HEK293 (cell line): Measurements from ENCODE around the gene ETV1.
"Not testable (repeated sequence)": the region's sequence is repeated elsewhere in the genome, so short reads cannot be mapped to it uniquely, and the experiment has no call there.

Experiments used
- CTCF ChIA-PET: fragments of 350-600 bp; formaldehyde crosslinking; extraction: SDS; loops from one replicate; lab custom pipeline; 2021; ENCODE audit warnings: antibody characterized with exemption; lab: Yijun Ruan, JAX
- POLR2A ChIA-PET: fragments of 300-600 bp; formaldehyde crosslinking; extraction: SDS; loops from one replicate; lab custom pipeline; 2020; ENCODE audit warnings: antibody characterized with exemption, inconsistent platforms; lab: Yijun Ruan, JAX
- H3K27ac ChIP-seq: fragments of 200-500 bp; sonication (Bioruptor generic); 2 replicates; pipeline ENCODE4 v1.5.1; 2014; ENCODE audit warnings: low read depth, low read length, control low read depth, inconsistent platforms; ENCODE audit errors: extremely low read depth
- H3K36me3 ChIP-seq, 2 experiments: fragments of 200-500 bp in 1 of 2; sonication (Bioruptor generic) in 1 of 2; 1 replicate in 1 of 2; 2 replicates in 1 of 2; pipeline ENCODE4 v1.5.1; 2014 to 2017; ENCODE audit warnings: inconsistent platforms in 2 of 2, low read length in 2 of 2; ENCODE audit not compliant: control insufficient read depth in 2 of 2, insufficient read depth in 1 of 2
- H3K4me1 ChIP-seq: fragments of 200-500 bp; sonication (Bioruptor generic); 2 replicates; pipeline ENCODE4 v1.5.1; 2014; ENCODE audit warnings: mild to moderate bottlenecking, low read length, inconsistent platforms; ENCODE audit not compliant: control insufficient read depth, insufficient read depth
- H3K4me3 ChIP-seq: 2 replicates; pipeline ENCODE4 v1.5.1; 2011; ENCODE audit warnings: low read depth, mild to moderate bottlenecking, control low read depth, low read length, moderate library complexity
- H3K9me3 ChIP-seq: fragments of 200-500 bp; sonication (Bioruptor generic); 2 replicates; pipeline ENCODE4 v1.5.1; 2014; ENCODE audit warnings: low read depth, low read length, inconsistent platforms; ENCODE audit not compliant: control insufficient read depth, insufficient read depth
- ZBTB8A ChIP-seq: fragments of 450-650 bp; formaldehyde crosslinking; IDR thresholded peaks from 2 replicates; pipeline ENCODE4 v1.5.1; 2016; ENCODE audit warnings: missing biosample characterization, missing genetic modification characterization
- ZNF146 ChIP-seq: fragments of 450-650 bp; formaldehyde crosslinking; IDR thresholded peaks from 2 replicates; pipeline ENCODE4 v1.5.1; 2016; ENCODE audit warnings: missing biosample characterization, missing genetic modification characterization
- ZNF155 ChIP-seq: fragments of 450-650 bp; formaldehyde crosslinking; IDR thresholded peaks from 2 replicates; pipeline ENCODE4 v1.5.1; 2016; ENCODE audit warnings: missing biosample characterization, missing genetic modification characterization
- ZNF202 ChIP-seq: fragments of 450-650 bp; formaldehyde crosslinking; IDR thresholded peaks from 2 replicates; pipeline ENCODE4 v1.5.1; 2016; ENCODE audit warnings: missing biosample characterization, missing genetic modification characterization, borderline replicate concordance
- ZNF266 ChIP-seq: fragments of 450-650 bp; formaldehyde crosslinking; IDR thresholded peaks from 2 replicates; pipeline ENCODE4 v1.5.1; 2016; ENCODE audit warnings: missing biosample characterization, missing genetic modification characterization, low read depth
- ZNF394 ChIP-seq: fragments of 450-650 bp; formaldehyde crosslinking; IDR thresholded peaks from 2 replicates; pipeline ENCODE4 v1.5.1; 2016; ENCODE audit warnings: missing biosample characterization, missing genetic modification characterization, mild to moderate bottlenecking, moderate library complexity, borderline replicate concordance
- ZNF426 ChIP-seq: fragments of 450-650 bp; formaldehyde crosslinking; IDR thresholded peaks from 2 replicates; pipeline ENCODE4 v1.5.1; 2017; ENCODE audit warnings: missing biosample characterization, missing genetic modification characterization, mild to moderate bottlenecking, inconsistent platforms, moderate library complexity
- ZNF433 ChIP-seq: fragments of 450-650 bp; formaldehyde crosslinking; IDR thresholded peaks from 2 replicates; pipeline ENCODE4 v1.5.1; 2016; ENCODE audit warnings: missing biosample characterization, missing genetic modification characterization, low read depth
- ZNF555 ChIP-seq: fragments of 450-650 bp; formaldehyde crosslinking; conservative IDR thresholded peaks from 2 replicates; pipeline ENCODE4 v1.5.1; 2017; ENCODE audit warnings: missing biosample characterization, mild to moderate bottlenecking, missing genetic modification characterization, inconsistent platforms
- ZNF558 ChIP-seq: fragments of 450-650 bp; formaldehyde crosslinking; IDR thresholded peaks from 2 replicates; pipeline ENCODE4 v1.5.1; 2016; ENCODE audit warnings: missing biosample characterization, missing genetic modification characterization
- ZNF623 ChIP-seq: fragments of 450-650 bp; formaldehyde crosslinking; IDR thresholded peaks from 2 replicates; pipeline ENCODE4 v1.5.1; 2016; ENCODE audit warnings: missing biosample characterization, missing genetic modification characterization
- ZNF654 ChIP-seq: fragments of 450-650 bp; formaldehyde crosslinking; IDR thresholded peaks from 2 replicates; pipeline ENCODE4 v1.5.1; 2016; ENCODE audit warnings: low read depth, missing biosample characterization, missing genetic modification characterization
- ZNF664 ChIP-seq: fragments of 450-650 bp; formaldehyde crosslinking; IDR thresholded peaks from 2 replicates; pipeline ENCODE4 v1.5.1; 2016; ENCODE audit warnings: missing biosample characterization, missing genetic modification characterization
- ZXDB ChIP-seq: fragments of 450-650 bp; formaldehyde crosslinking; IDR thresholded peaks from 2 replicates; pipeline ENCODE4 v1.5.1; 2016; ENCODE audit warnings: missing biosample characterization, missing genetic modification characterization
- TF ChIP-seq, protein P1 (sequence below): fragments of 450-650 bp; formaldehyde crosslinking; IDR thresholded peaks from 2 replicates; pipeline ENCODE4 v1.5.1; 2017; ENCODE audit warnings: missing biosample characterization, missing genetic modification characterization
- TF ChIP-seq, protein P2 (sequence below): fragments of 450-650 bp; formaldehyde crosslinking; conservative IDR thresholded peaks from 2 replicates; pipeline ENCODE4 v1.5.1; 2016; ENCODE audit warnings: low read depth, missing biosample characterization, missing genetic modification characterization
- TF ChIP-seq, protein P3 (sequence below): fragments of 450-650 bp; formaldehyde crosslinking; IDR thresholded peaks from 2 replicates; pipeline ENCODE4 v1.5.1; 2016; ENCODE audit warnings: missing biosample characterization, missing genetic modification characterization
- TF ChIP-seq, protein P4 (sequence below): fragments of 450-650 bp; formaldehyde crosslinking; conservative IDR thresholded peaks from 2 replicates; pipeline ENCODE4 v1.5.1; 2016; ENCODE audit warnings: low read depth, missing biosample characterization, missing genetic modification characterization

ETV1 gene

DNA sequence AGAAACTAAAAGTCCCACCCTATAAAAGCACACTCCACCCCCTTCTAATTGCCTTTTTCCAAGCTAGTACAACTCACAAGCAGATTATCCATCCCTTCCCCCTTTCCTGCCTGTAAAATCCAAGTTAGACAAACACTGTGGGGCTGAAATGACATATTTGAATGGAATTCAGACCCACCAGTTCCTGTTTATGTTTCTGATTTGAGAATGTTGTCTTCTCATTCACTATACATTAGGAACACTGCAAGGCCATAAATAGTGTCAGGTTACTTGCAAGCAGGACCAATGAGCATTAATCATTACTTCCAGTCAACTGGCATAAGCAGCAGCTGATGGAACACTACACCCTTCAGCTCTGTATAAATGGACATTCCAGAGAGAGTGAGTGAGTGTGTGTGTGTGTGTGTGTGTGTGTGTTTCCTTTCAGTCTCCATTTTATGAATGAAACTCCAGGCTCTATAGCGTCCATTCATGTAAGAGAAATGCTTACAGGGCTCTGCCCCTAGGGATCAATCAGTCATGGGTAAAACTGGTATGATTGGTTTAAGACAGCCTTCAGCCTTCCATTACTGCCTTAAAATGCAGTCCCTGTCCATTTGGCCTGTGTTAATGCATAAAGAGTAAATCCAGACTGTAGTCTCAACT lies 69.3 kb downstream of the ETV1 start (continued):
- TF ChIP-seq, protein P1, sequence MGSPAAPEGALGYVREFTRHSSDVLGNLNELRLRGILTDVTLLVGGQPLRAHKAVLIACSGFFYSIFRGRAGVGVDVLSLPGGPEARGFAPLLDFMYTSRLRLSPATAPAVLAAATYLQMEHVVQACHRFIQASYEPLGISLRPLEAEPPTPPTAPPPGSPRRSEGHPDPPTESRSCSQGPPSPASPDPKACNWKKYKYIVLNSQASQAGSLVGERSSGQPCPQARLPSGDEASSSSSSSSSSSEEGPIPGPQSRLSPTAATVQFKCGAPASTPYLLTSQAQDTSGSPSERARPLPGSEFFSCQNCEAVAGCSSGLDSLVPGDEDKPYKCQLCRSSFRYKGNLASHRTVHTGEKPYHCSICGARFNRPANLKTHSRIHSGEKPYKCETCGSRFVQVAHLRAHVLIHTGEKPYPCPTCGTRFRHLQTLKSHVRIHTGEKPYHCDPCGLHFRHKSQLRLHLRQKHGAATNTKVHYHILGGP (tag by site-specific recombination) = no peak
- no peak for TF ChIP-seq ZNF155 (tag by site-specific recombination)
- no peak for TF ChIP-seq ZNF202

DNA sequence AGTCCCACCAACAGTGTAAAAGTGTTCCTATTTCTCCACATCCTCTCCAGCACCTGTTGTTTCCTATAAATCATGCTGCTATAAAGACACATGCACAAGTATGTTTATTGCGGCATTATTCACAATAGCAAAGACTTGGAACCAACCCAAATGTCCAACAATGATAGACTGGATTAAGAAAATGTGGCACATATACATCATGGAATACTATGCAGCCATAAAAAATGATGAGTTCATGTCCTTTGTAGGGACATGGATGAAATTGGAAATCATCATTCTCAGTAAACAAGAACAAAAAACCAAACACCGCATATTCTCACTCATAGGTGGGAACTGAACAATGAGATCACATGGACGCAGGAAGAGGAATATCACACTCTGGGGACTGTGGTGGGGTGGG lies 71.1 kb downstream of the ETV1 start:
- H3K9me3 ChIP-seq, CTCF ChIA-PET, H3K36me3 ChIP-seq, H3K4me3 ChIP-seq, POLR2A ChIA-PET, H3K4me1 ChIP-seq, H3K27ac ChIP-seq: not testable (repeated sequence)
- TF ChIP-seq ZNF146 (tag by site-specific recombination) = peak; percentile 80

DNA sequence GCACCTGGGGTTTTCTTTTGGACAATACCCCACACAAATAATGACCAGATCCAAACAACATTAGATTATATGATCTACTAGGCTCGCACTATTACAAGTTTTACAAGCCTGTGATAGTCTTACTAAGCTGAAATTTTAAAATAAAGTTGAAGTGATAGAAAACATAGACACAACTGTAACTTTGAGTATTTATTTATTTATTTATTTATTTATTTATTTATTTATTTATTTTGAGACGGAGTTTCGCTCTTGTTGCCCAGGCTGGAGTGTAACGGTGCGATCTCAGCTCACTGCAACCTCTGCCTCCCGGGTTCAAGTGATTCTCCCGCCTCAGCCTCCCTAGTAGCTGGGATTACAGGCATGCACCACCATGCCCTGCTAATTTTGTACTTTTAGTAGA lies 72.4 kb downstream of the ETV1 start:
- H3K4me3 ChIP-seq, H3K27ac ChIP-seq, POLR2A ChIA-PET, H3K36me3 ChIP-seq, CTCF ChIA-PET, H3K9me3 ChIP-seq: not testable (repeated sequence)
- H3K4me1 ChIP-seq = peaks cover 11% of the 10 kb centered on the region; the same call in 1 of the 2 replicates
- 0 out of 2 replicates have a peak, but pooled peaks have one; percentile 39 for TF ChIP-seq ZXDB (tag by site-specific recombination)
- 0 out of 2 replicates have a peak, but pooled peaks have one; percentile 26 for TF ChIP-seq ZNF558
- peak; percentile 78; the same call in 1 of the 2 replicates for TF ChIP-seq ZNF394
- TF ChIP-seq ZNF664 (tag by site-specific recombination) = 0 out of 2 replicates have a peak, but pooled peaks have one; percentile 35
- peak; percentile 45; the same call in 1 of the 2 replicates for TF ChIP-seq ZNF266 (tag by site-specific recombination)
- TF ChIP-seq ZNF623 (tag by site-specific recombination) = peak; percentile 59
- peak; percentile 60 for TF ChIP-seq ZNF555 (tag by site-specific recombination)
- TF ChIP-seq, protein P2, sequence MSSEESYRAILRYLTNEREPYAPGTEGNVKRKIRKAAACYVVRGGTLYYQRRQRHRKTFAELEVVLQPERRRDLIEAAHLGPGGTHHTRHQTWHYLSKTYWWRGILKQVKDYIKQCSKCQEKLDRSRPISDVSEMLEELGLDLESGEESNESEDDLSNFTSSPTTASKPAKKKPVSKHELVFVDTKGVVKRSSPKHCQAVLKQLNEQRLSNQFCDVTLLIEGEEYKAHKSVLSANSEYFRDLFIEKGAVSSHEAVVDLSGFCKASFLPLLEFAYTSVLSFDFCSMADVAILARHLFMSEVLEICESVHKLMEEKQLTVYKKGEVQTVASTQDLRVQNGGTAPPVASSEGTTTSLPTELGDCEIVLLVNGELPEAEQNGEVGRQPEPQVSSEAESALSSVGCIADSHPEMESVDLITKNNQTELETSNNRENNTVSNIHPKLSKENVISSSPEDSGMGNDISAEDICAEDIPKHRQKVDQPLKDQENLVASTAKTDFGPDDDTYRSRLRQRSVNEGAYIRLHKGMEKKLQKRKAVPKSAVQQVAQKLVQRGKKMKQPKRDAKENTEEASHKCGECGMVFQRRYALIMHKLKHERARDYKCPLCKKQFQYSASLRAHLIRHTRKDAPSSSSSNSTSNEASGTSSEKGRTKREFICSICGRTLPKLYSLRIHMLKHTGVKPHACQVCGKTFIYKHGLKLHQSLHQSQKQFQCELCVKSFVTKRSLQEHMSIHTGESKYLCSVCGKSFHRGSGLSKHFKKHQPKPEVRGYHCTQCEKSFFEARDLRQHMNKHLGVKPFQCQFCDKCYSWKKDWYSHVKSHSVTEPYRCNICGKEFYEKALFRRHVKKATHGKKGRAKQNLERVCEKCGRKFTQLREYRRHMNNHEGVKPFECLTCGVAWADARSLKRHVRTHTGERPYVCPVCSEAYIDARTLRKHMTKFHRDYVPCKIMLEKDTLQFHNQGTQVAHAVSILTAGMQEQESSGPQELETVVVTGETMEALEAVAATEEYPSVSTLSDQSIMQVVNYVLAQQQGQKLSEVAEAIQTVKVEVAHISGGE (tag by site-specific recombination) = peak; percentile 53
- TF ChIP-seq ZNF654 (tag by site-specific recombination) = peak; percentile 26; the same call in 1 of the 2 replicates
- TF ChIP-seq ZBTB8A (tag by site-specific recombination) = peak; percentile 67
- TF ChIP-seq, protein P3, sequence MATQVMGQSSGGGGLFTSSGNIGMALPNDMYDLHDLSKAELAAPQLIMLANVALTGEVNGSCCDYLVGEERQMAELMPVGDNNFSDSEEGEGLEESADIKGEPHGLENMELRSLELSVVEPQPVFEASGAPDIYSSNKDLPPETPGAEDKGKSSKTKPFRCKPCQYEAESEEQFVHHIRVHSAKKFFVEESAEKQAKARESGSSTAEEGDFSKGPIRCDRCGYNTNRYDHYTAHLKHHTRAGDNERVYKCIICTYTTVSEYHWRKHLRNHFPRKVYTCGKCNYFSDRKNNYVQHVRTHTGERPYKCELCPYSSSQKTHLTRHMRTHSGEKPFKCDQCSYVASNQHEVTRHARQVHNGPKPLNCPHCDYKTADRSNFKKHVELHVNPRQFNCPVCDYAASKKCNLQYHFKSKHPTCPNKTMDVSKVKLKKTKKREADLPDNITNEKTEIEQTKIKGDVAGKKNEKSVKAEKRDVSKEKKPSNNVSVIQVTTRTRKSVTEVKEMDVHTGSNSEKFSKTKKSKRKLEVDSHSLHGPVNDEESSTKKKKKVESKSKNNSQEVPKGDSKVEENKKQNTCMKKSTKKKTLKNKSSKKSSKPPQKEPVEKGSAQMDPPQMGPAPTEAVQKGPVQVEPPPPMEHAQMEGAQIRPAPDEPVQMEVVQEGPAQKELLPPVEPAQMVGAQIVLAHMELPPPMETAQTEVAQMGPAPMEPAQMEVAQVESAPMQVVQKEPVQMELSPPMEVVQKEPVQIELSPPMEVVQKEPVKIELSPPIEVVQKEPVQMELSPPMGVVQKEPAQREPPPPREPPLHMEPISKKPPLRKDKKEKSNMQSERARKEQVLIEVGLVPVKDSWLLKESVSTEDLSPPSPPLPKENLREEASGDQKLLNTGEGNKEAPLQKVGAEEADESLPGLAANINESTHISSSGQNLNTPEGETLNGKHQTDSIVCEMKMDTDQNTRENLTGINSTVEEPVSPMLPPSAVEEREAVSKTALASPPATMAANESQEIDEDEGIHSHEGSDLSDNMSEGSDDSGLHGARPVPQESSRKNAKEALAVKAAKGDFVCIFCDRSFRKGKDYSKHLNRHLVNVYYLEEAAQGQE (tag by site-specific recombination) = 0 out of 2 replicates have a peak, but pooled peaks have one; percentile 27
- TF ChIP-seq ZNF426 = peak; percentile 73
- TF ChIP-seq, protein P4, sequence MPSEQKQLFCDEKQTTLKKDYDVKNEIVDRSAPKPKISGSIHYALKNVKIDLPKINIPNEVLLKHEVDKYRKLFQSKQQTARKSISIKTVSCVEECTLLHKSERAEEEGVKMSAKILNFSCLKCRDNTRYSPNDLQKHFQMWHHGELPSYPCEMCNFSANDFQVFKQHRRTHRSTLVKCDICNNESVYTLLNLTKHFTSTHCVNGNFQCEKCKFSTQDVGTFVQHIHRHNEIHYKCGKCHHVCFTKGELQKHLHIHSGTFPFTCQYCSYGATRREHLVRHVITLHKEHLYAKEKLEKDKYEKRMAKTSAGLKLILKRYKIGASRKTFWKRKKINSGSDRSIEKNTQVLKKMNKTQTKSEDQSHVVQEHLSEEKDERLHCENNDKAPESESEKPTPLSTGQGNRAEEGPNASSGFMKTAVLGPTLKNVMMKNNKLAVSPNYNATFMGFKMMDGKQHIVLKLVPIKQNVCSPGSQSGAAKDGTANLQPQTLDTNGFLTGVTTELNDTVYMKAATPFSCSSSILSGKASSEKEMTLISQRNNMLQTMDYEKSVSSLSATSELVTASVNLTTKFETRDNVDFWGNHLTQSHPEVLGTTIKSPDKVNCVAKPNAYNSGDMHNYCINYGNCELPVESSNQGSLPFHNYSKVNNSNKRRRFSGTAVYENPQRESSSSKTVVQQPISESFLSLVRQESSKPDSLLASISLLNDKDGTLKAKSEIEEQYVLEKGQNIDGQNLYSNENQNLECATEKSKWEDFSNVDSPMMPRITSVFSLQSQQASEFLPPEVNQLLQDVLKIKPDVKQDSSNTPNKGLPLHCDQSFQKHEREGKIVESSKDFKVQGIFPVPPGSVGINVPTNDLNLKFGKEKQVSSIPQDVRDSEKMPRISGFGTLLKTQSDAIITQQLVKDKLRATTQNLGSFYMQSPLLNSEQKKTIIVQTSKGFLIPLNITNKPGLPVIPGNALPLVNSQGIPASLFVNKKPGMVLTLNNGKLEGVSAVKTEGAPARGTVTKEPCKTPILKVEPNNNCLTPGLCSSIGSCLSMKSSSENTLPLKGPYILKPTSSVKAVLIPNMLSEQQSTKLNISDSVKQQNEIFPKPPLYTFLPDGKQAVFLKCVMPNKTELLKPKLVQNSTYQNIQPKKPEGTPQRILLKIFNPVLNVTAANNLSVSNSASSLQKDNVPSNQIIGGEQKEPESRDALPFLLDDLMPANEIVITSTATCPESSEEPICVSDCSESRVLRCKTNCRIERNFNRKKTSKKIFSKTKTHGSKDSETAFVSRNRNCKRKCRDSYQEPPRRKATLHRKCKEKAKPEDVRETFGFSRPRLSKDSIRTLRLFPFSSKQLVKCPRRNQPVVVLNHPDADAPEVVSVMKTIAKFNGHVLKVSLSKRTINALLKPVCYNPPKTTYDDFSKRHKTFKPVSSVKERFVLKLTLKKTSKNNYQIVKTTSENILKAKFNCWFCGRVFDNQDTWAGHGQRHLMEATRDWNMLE (tag by site-specific recombination) = peak; percentile 73
- TF ChIP-seq ZNF433 (tag by site-specific recombination) = 0 out of 2 replicates have a peak, but pooled peaks have one; percentile 31
- 0 out of 2 replicates have a peak, but pooled peaks have one; percentile 56 for TF ChIP-seq ZNF202
